GM18867 (cell line): Measurements from ENCODE around the gene IFIT2.
"Not testable (repeated sequence)": the region's sequence is repeated elsewhere in the genome, so short reads cannot be mapped to it uniquely, and the experiment has no call there.

Source experiments
- ATAC-seq: cut with Tn5 transposase; IDR thresholded peaks from one replicate; pipeline ENCODE4 v1.9.1; 2021; ENCODE audit warnings: mild to moderate bottlenecking, moderate library complexity; ENCODE audit not compliant: unreplicated experiment

Gene IFIT2

GRCh38 chr10:89301721-89302445, at the start of gene IFIT2:
IFIT2 (plus strand) TSS chr10:89302046; CDS start chr10:89302124, 78 bp downstream.
- peak; percentile 84 for ATAC-seq

DNA sequence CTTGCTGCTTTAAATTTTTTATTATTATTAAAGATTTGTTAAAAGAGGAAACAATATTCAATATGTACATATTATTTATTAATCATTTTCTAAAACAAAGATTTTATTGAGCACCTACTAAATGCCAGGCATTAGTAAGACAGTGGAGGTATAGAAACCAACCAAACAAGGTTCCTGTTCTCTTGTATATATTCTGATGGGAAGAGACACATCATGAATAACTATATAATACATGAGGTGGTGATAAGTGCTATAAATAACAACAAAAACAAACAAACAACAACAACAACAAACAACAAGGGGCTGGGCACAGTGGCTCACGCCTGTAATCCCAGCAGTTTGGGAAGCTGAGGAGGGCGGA, 49.6 kb upstream of the IFIT2 start:
- no peak for ATAC-seq

DNA sequence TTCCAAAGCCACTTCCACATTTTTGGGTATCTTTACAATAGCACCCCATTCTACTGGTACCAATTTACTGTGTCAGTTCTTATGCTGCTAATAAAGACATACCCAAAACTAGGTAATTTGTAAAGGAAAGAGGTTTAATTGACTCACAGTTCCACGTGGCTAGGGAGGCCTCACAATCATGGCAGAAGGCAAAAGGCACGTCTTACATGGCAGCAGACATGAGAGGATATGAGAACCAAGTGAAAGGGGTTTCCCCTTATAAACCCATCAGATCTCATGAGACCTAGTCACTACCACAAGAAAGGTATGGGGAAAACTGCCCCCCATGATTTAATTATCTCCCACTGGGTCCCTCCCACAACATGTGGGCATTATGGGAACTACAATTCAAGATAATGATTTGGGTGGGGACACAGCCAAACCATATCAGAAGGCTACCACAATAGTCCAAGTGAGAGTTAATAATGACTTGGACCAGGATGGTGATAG, 46.7 kb upstream of the IFIT2 start:
- ATAC-seq = not testable (repeated sequence)

GRCh38 chr10:89255793-89256192, 46.1 kb upstream of the IFIT2 start:
- ATAC-seq = no peak

DNA sequence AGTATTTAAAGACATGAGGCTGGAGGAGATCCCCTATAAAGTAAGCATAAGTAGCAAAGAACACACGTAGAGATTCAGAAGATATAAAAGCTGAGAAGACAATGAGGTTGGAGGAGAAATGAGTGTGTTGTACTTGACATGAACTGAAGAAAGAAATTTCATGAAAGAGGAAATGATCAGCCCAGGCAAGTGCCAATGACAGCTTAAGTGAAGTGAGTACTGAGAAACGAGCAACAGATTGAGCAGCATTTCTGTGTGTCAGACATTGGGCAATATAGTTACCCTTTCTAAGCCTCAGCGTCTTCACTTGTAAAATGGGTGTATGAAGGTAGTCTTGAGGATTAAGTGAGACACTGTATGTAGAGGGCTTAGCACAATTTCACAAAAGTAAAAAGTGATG, 45.5 kb upstream of the IFIT2 start:
- no peak for ATAC-seq

DNA sequence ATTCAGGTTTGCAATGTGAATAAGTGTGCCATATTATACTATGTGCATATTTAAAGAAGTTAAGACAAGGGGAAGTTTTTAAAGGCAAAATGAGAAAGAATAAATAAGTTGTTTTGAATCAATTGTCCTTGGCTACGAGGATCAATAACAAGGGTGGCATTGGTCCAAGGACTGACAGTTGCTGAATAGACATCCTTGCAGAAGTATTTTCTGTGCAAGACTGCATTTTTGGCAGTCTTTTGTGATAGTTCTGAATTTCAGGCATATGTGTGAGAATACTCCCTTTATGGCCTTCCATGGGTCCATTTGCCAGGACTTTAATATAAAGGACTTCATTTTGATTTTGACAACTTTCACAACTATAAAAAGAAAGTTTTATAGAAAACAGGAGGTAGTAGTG, 44.9 kb upstream of the IFIT2 start:
- ATAC-seq = no peak

GRCh38 chr10:89257581-89257980, 44.3 kb upstream of the IFIT2 start:
- ATAC-seq = no peak

DNA sequence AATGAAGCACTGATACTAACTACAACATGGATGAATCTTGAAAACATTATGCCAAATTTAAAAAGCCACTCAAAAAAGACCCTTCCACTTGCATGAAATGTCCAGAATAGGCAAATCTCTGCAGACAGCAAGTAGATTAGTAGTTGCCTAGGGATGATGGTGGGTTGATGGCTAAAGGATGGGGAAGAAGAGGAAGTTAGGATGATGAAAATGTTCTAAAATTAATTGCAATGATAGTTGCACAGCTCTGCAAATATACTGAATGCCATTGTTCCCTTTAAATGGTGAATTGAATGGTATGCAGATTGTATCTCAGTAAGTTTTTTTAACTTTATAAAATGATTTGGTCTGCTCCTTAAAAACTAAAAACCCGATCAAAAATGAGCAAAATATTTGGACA, 43.0 kb upstream of the IFIT2 start:
- no peak for ATAC-seq

DNA sequence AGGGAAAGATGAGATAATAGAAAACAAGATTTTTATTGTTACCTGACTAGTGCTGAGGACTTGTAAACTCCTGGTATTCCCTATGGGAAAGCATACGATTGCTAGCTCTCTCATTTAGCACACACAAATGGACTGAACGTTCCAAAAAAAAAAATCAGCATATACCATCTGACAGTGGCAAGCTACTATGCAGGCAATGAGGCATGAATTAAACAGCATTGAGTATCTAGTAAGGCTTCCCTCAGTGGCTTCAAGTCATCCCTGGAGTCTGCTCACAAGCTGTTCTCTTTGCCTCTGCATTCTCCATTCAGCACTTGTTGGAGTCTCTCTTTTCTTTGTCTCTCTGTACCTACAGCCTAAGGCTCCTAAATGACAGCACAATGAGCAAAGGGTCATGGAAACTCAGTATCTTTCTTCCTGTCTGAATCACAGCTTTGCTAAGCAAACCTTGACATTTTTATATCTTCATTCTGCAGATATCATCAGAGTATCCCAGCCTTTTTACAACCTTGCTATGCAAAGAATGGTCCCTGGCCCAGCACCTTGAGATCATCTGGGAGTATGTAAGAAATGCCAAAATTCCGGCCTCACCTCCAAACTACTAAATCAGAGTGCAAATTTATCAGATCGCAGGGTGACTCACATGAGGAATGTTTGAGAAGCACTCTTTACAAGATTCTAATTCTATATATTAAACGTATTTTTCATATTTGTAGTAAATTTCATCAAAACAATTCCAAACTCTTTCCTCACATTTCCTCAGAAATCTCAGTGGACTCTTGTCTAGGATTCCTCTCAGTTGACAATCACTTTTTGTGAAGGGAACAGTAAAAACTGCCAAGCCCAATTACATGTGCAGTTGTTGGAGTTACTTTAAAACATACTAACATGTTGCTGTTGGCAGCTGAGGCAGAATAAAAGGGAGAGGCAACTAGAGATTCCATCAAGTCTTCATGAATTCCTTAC, 39.5 kb upstream of the IFIT2 start:
- ATAC-seq = no peak

GRCh38 chr10:89263091-89263490, 38.8 kb upstream of the IFIT2 start:
- no peak for ATAC-seq

- ATAC-seq = no peak
These were observed 38.3 kb upstream of the IFIT2 start for GRCh38 chr10:89263531-89263930.

- ATAC-seq = no peak
These were observed 35.0 kb upstream of the IFIT2 start for GRCh38 chr10:89266721-89267453.

- no peak for ATAC-seq
These were observed 32.3 kb upstream of the IFIT2 start for GRCh38 chr10:89269433-89270152.

DNA sequence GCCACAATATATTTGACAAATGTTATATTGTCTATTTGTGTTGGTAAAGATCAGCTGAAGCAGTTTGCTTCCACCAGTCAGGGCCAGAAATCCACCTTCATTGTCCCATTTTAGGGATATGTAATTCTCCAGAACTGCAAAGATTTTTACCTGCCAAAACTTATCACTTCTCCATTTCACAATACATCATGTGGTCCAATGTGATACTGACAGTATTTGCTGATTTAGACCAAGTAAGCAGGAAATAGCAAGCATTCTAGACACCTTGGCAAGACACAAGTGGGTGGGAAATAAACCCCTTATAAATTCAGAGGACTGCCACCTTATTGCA, 31.7 kb upstream of the IFIT2 start:
- no peak for ATAC-seq

GRCh38 chr10:89271532-89271931, 30.3 kb upstream of the IFIT2 start:
- no peak for ATAC-seq

- ATAC-seq = no peak
These were observed 28.2 kb upstream of the IFIT2 start for GRCh38 chr10:89273680-89274079.

DNA sequence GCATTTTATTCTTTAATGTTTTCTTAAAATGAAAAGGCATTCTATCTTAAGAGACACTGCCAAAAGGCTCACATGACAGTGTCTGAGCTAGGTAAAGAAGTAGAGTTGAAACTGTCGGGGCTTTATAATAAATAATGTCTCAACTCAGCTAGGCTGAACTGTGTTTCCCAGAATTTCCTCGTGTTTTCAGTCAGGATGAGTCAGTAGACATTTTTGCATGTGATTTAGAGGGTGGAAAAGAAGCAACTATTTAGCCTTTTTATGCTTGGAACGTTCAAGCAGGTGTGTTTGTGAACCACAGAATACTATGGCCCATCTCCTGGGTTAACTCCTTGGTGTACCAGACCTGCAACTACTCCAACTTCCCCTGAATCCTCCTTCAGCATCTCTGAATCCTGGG, 26.9 kb upstream of the IFIT2 start:
- ATAC-seq = no peak

DNA sequence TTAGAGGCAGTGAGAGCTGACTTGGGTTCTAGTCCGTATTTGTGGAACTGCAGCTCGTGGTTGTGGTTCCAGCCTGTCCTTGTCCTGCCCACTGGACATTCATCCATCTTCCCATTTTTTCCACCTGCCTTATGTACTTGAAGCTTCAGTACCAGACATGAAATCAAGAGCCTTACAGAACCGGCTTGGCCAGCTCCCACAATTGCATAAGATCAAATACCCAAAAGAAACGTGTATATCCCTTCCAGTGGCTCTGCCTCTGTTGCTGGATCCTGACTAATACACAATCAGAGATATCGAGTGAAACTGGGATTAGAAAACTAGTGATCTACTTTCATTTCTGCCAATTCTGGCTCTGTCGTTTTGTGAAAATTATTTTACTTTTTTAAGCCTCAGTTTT, 26.5 kb upstream of the IFIT2 start:
- no peak for ATAC-seq

GRCh38 chr10:89278034-89278535, 23.8 kb upstream of the IFIT2 start:
- no peak for ATAC-seq

- no peak for ATAC-seq
These were observed 22.9 kb upstream of the IFIT2 start for GRCh38 chr10:89278900-89279392.
